H1 (cell line): ENCODE measurements around the gene HMCES. TPM values are rescaled to one million over a fixed set of nuclear protein-coding genes. Genes with fewer than 3 reads are reported as not detected.

Experiments used
- CTCF ChIA-PET: fragments of 300-600 bp; sonication (Branson Sonifier 250); formaldehyde crosslinking; loops from one replicate; lab custom pipeline; 2021; ENCODE audit not compliant: partially characterized antibody; lab: Charles Lee
- POLR2A ChIA-PET: fragments of 300-600 bp; sonication (Branson Sonifier 250); formaldehyde crosslinking; loops from one replicate; lab custom pipeline; 2021; ENCODE audit warnings: inconsistent platforms; ENCODE audit not compliant: partially characterized antibody; lab: Charles Lee
- DNase-seq, 2 experiments: peaks; one replicate each; pipeline versions ENCODE4 v3.0.0 to v3.0.0-alpha.2; 2010 to 2022; ENCODE audit warnings: low spot score in 2 of 2, low read depth in 1 of 2, mixed read lengths in 1 of 2
- FAIRE-seq: peaks from 2 replicates; lab custom pipeline; 2011; peaks lifted over from hg19 to GRCh38; lab: Jason Lieb, UNC
- H2AFZ ChIP-seq: 2 replicates; pipeline ENCODE4 v1.8.1; 2012; ENCODE audit warnings: low read length, inconsistent platforms
- H2AK5ac ChIP-seq: 2 replicates; pipeline ENCODE4 v1.6.1; 2013; ENCODE audit warnings: low read depth, low read length
- H2BK120ac ChIP-seq: replicated peaks from 2 replicates; pipeline ENCODE3; 2013; ENCODE audit warnings: low read depth, low read length, inconsistent platforms
- H2BK12ac ChIP-seq: 2 replicates; pipeline ENCODE4 v1.6.1; 2013; ENCODE audit warnings: low read depth, low read length
- H2BK15ac ChIP-seq: 2 replicates; pipeline ENCODE4 v1.6.1; 2013; ENCODE audit warnings: low read length
- H2BK20ac ChIP-seq: 2 replicates; pipeline ENCODE4 v1.6.1; 2013; ENCODE audit warnings: low read length
- H2BK5ac ChIP-seq: 2 replicates; pipeline ENCODE4 v1.6.1; 2013; ENCODE audit warnings: low read depth, low read length
- H3K14ac ChIP-seq: 2 replicates; pipeline ENCODE4 v1.6.1; 2013; ENCODE audit warnings: inconsistent platforms; ENCODE audit not compliant: insufficient read length
- H3K18ac ChIP-seq: 2 replicates; pipeline ENCODE4 v1.6.1; 2013; ENCODE audit warnings: low read length; ENCODE audit errors: extremely low read depth
- H3K23ac ChIP-seq: 2 replicates; pipeline ENCODE4 v1.6.1; 2013; ENCODE audit warnings: inconsistent platforms; ENCODE audit not compliant: insufficient read length
- H3K23me2 ChIP-seq: 2 replicates; pipeline ENCODE4 v1.6.1; 2013; ENCODE audit warnings: low read depth, low read length
- H3K27ac ChIP-seq: 2 replicates; pipeline ENCODE4 v1.6.1; 2011; ENCODE audit warnings: low read depth, low read length, inconsistent platforms
- H3K27me3 ChIP-seq, 4 experiments: replicated peaks in 1 of 4; 1 replicate in 1 of 4; 2 replicates in 3 of 4; pipeline versions ENCODE4 v1.6.1 to v1.8.1; 2011 to 2013; ENCODE audit warnings: low read length in 3 of 4, mild to moderate bottlenecking in 3 of 4, inconsistent platforms in 2 of 4, mixed read lengths in 2 of 4, moderate library complexity in 1 of 4; ENCODE audit not compliant: control insufficient read depth in 3 of 4, insufficient read depth in 3 of 4; ENCODE audit errors: extremely low read depth in 1 of 4
- H3K36me3 ChIP-seq, 4 experiments: 2 replicates each; pipeline versions ENCODE4 v1.6.1 to v1.8.1; 2011 to 2013; ENCODE audit warnings: mild to moderate bottlenecking in 4 of 4, low read length in 3 of 4, moderate library complexity in 2 of 4, control low read depth in 1 of 4, inconsistent platforms in 1 of 4; ENCODE audit not compliant: insufficient read depth in 4 of 4, control insufficient read depth in 2 of 4
- H3K4ac ChIP-seq: replicated peaks from 2 replicates; pipeline ENCODE3; 2013; ENCODE audit warnings: low read length, low read depth, mixed read lengths, inconsistent platforms; ENCODE audit not compliant: insufficient read length
- H3K4me1 ChIP-seq, 4 experiments: replicated peaks in 1 of 4; 1 replicate in 1 of 4; 2 replicates in 3 of 4; pipeline versions ENCODE4 v1.6.1 to v1.8.1; 2011 to 2013; ENCODE audit warnings: low read length in 3 of 4, inconsistent platforms in 2 of 4, mixed read lengths in 1 of 4; ENCODE audit not compliant: insufficient read depth in 4 of 4, control insufficient read depth in 3 of 4
- H3K4me2 ChIP-seq, 2 experiments: 2 replicates each; pipeline versions ENCODE4 v1.6.1 to v1.8.1; 2011 to 2013; ENCODE audit warnings: low read depth in 2 of 2, low read length in 2 of 2, control low read depth in 1 of 2, inconsistent platforms in 1 of 2, mild to moderate bottlenecking in 1 of 2; ENCODE audit not compliant: insufficient read depth in 1 of 2
- H3K4me3 ChIP-seq, 4 experiments: fragments of 200-600, 300-600 bp in 1 of 4; sonication (generic), shearing (Covaris generic), sonication (Bioruptor Twin) in 1 of 4; 2 replicates each; pipeline versions ENCODE4 v1.5.1 to v1.8.1; 2011 to 2016; ENCODE audit warnings: low read length in 4 of 4, low read depth in 3 of 4, control low read depth in 2 of 4, inconsistent platforms in 2 of 4, mild to moderate bottlenecking in 2 of 4, mixed read lengths in 1 of 4, moderate library complexity in 1 of 4; ENCODE audit not compliant: insufficient read depth in 2 of 4; ENCODE audit errors: extremely low read depth in 1 of 4
- H3K56ac ChIP-seq: replicated peaks from 2 replicates; pipeline ENCODE3; 2013; ENCODE audit warnings: low read depth, mild to moderate bottlenecking, mixed read lengths, low read length, inconsistent platforms; ENCODE audit not compliant: insufficient read length
- H3K79me1 ChIP-seq: 2 replicates; pipeline ENCODE4 v1.6.1; 2013; ENCODE audit warnings: low read depth, low read length, control low read depth
- H3K79me2 ChIP-seq, 2 experiments: 2 replicates each; pipeline versions ENCODE4 v1.6.1 to v1.8.1; 2012 to 2013; ENCODE audit warnings: low read length in 2 of 2, mild to moderate bottlenecking in 2 of 2, inconsistent platforms in 1 of 2; ENCODE audit not compliant: insufficient read depth in 2 of 2, control insufficient read depth in 1 of 2
- H3K9ac ChIP-seq, 4 experiments: replicated peaks in 1 of 4; 1 replicate in 1 of 4; 2 replicates in 3 of 4; pipeline versions ENCODE4 v1.6.1 to v1.8.1; 2011 to 2013; ENCODE audit warnings: low read depth in 3 of 4, low read length in 3 of 4, control low read depth in 2 of 4, mild to moderate bottlenecking in 2 of 4, moderate library complexity in 2 of 4, inconsistent platforms in 1 of 4; ENCODE audit errors: extremely low read depth in 1 of 4
- H3K9me3 ChIP-seq, 2 experiments: 2 replicates each; pipeline versions ENCODE4 v1.6.1 to v1.8.1; 2012 to 2013; ENCODE audit warnings: mild to moderate bottlenecking in 2 of 2, moderate library complexity in 2 of 2, control low read depth in 1 of 2, inconsistent platforms in 1 of 2, low read depth in 1 of 2, low read length in 1 of 2, mixed read lengths in 1 of 2; ENCODE audit not compliant: insufficient read depth in 2 of 2
- H4K20me1 ChIP-seq, 2 experiments: replicated peaks in 1 of 2; 2 replicates each; pipeline versions ENCODE3 to v1.8.1; 2011 to 2013; ENCODE audit warnings: inconsistent platforms in 2 of 2, low read length in 2 of 2, mild to moderate bottlenecking in 1 of 2; ENCODE audit not compliant: insufficient read depth in 2 of 2, control insufficient read depth in 1 of 2
- H4K5ac ChIP-seq: 2 replicates; pipeline ENCODE4 v1.6.1; 2013; ENCODE audit warnings: low read length, low read depth, mixed read lengths, inconsistent platforms; ENCODE audit not compliant: insufficient read length
- H4K8ac ChIP-seq: 2 replicates; pipeline ENCODE4 v1.8.0; 2013; ENCODE audit warnings: mild to moderate bottlenecking, moderate library complexity, low read length, inconsistent platforms; ENCODE audit not compliant: insufficient read depth; ENCODE audit errors: extremely low read depth
- H4K91ac ChIP-seq: replicated peaks from 2 replicates; pipeline ENCODE3; 2013; ENCODE audit warnings: low read length, mixed read lengths, inconsistent platforms; ENCODE audit not compliant: insufficient read length
- ATF2 ChIP-seq: IDR thresholded peaks from 2 replicates; pipeline ENCODE4 v1.6.1; 2012; ENCODE audit warnings: low read length, inconsistent platforms
- NANOG ChIP-seq: IDR thresholded peaks from 2 replicates; pipeline ENCODE4 v1.6.1; 2011; ENCODE audit warnings: low read length, low read depth, mild to moderate bottlenecking, inconsistent platforms; ENCODE audit not compliant: insufficient read depth, poor library complexity, severe bottlenecking
- SP2 ChIP-seq: IDR thresholded peaks from 2 replicates; pipeline ENCODE4 v1.6.1; 2012; ENCODE audit warnings: mild to moderate bottlenecking, low read length, inconsistent platforms
- TCF12 ChIP-seq: IDR thresholded peaks from 2 replicates; pipeline ENCODE4 v1.6.1; 2011; ENCODE audit warnings: low read depth, mild to moderate bottlenecking, low read length
- YY1 ChIP-seq: IDR thresholded peaks from 2 replicates; pipeline ENCODE4 v1.6.1; 2011; ENCODE audit warnings: low read depth, mild to moderate bottlenecking, low read length
- WGBS, 2 experiments: shearing (Covaris generic) in 1 of 2; methylation state at CpG; one replicate each; pipeline versions ENCODE4 v1.1.6 to v1.1.7; 2013 to 2015; ENCODE audit warnings: low lambda C conversion rate in 2 of 2, mixed read lengths in 2 of 2, inconsistent platforms in 1 of 2, low coverage in 1 of 2, missing lambda C conversion rate in 1 of 2; ENCODE audit not compliant: insufficient replicate concordance in 2 of 2, insufficient coverage in 1 of 2, insufficient read length in 1 of 2; ENCODE audit errors: extremely low coverage in 1 of 2, missing lambda C conversion rate in 1 of 2; 5-methylcytosine and 5-hydroxymethylcytosine counted together
- polyA plus RNA-seq, 7 experiments: library from polyadenylated mRNA; depleted of rRNA in 3 of 7; stranded (reverse) in 5 of 7; unstranded in 2 of 7; fragments of >200 nt in 5 of 7; fragments of 200-250 nt in 2 of 7; gene quantifications; 1 replicate in 5 of 7; 2 replicates in 1 of 7; 4 replicates in 1 of 7; pipeline versions ENCODE4 v1.2.1 to v1.2.3, GENCODE V29; 2011 to 2013; ENCODE audit warnings: missing spikeins in 2 of 7, mixed read lengths in 2 of 7
- total RNA-seq: library from RNA; stranded (reverse); fragmentation: NEBNext Ultra II Directional; extraction: Animal tissue kit (Norgen Biotek cat#: 25700); gene quantifications from 2 replicates; pipeline ENCODE4 v1.2.1, GENCODE V29; 2021

Gene HMCES
- total and polyA plus RNA-seq, 2 of the 8 experiments (the other 6 are each of a cell fraction or from before 2014, with no cell fraction given) = 27.6 to 49.5 TPM

- H3K4ac ChIP-seq = no peak overlapping the region
- H3K27me3 ChIP-seq = no peaks in the 10 kb centered on the region
- WGBS, 2 experiments = 82% methylated on average over 21 of the region's 21 CpGs; no CpG with 5 or more reads in 1 of the 2 experiments
- H2BK15ac ChIP-seq = no peak overlapping the region
- H3K56ac ChIP-seq = no peak overlapping the region
- H2AK5ac ChIP-seq = no peak overlapping the region
- FAIRE-seq (no peak), DNase-seq (no peak)
- peaks cover 0 to 12% of the 10 kb centered on the region in 2 experiments; a peak in 3 of 4 replicates for H3K79me2 ChIP-seq
- no peak overlapping the region for H2AFZ ChIP-seq
- H4K91ac ChIP-seq = no peak overlapping the region
- peaks cover 0 to 5% of the 10 kb centered on the region in 2 experiments for H4K20me1 ChIP-seq
- H3K4me1 ChIP-seq = peaks cover 0 to 6% (median 1%) of the 10 kb centered on the region in 4 experiments; a peak in 4 of 7 replicates
- H2BK20ac ChIP-seq = no peak overlapping the region
- H3K18ac ChIP-seq = no peak overlapping the region
- H2BK120ac ChIP-seq = no peak overlapping the region
- no peak overlapping the region for H3K14ac ChIP-seq
- peak overlapping the region; percentile 80 to 84 for H3K4me2 ChIP-seq
- peaks cover 4 to 16% (median 9%) of the 10 kb centered on the region in 4 experiments for H3K36me3 ChIP-seq
- H3K27ac ChIP-seq = no peak overlapping the region
- H2BK12ac ChIP-seq = no peak overlapping the region; the same call in 1 of the 2 replicates
- H3K79me1 ChIP-seq = peaks cover 5% of the 10 kb centered on the region; the same call in 1 of the 2 replicates
- H2BK5ac ChIP-seq = no peak overlapping the region
- H3K9ac ChIP-seq = peak overlapping the region in 1 of 4 experiments; percentile 96; a peak in 2 of 7 replicates
- CTCF ChIA-PET = interaction anchor here (0.6 to 2.6 kb wide), 8 partner anchors 9 to 371 kb away, joined by 3 to 10 read pairs (median 3); a partner anchor contains a TSS
- peak overlapping the region; percentile 75 to 93 (median 87); a peak in 7 of 8 replicates for H3K4me3 ChIP-seq
- H4K8ac ChIP-seq = peak overlapping the region; percentile 87; the same call in 1 of the 2 replicates
- POLR2A ChIA-PET = interaction anchor here (1.3 to 4.4 kb wide), 7 partner anchors 18 to 83 kb away, joined by 4 to 39 read pairs (median 8); partner anchors contain the start of gene CNBP
- H3K23ac ChIP-seq = no peak overlapping the region
- H3K23me2 ChIP-seq = peaks cover 10% of the 10 kb centered on the region
- no peaks in the 10 kb centered on the region for H3K9me3 ChIP-seq
- no peak overlapping the region for H4K5ac ChIP-seq
- TF ChIP-seq TCF12 (no peak), YY1 (no peak), ATF2 (no peak), SP2 (no peak), NANOG (no peak)
Measured at GRCh38 chr3:129248286-129248979, 30.2 kb upstream of the HMCES start.
